ENCODE measurements around the gene NUDT3.

The NUDT3 gene

DNA sequence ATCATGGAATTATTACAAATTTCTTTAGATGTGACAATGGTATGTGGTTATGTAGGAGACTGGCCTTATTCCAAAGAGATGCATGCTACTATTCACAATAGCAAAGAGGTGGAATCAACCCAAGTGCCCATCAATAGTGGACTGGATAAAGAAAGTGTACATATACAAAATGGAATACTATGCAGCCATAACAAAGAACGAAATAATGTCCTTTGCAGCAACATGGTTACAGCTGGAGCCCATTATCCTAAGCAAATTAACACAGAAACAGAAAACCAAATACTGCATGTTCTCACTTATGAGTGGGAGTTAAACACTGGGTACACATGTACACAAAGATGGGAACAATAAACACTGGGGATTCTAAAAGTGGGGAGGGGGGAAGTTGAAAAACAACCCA lies 69.7 kb downstream of the NUDT3 start:
- no peak for DNase-seq (ENCODE audit: low read depth, low spot score)

DNA sequence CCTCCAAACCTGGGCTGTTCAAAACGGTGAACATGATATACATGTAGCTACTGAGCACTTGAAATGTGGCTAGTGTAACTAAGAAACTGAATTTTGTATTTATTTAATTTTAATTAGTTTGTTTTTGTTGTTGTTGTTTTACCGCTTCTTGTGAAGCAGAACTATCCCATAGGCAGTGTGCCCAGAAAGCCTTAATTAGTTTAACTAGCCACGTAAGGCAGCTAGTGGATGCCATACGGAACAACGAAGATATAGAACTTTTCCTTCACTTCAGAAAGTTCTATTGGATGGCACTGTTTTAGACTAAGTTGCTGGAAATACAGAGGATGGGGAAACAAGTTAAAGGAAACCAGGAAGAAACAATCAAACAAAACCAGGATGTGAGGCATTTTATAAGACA lies 70.6 kb downstream of the NUDT3 start:
- DNase-seq (ENCODE audit: low read depth, low spot score) = no peak

DNA sequence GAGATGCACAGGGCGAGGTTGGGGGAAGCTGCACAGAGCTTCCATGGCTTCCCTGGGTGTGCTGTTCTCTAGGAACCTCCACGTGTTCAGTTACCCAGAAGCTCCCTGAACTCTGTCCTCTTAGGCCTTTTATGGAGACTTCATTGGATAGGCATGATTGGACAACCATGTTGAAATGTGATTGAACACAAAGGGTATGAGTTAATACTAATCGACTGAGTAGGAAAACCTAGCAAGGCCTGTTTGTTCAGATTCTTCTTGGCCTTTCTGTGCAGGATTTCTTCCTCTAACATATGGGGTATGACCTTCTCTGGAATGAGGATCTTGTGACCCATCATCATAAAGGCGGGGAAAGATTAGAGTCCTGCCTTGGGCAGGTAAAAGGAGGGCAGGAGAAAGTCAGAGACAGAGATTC lies 73.0 kb downstream of the NUDT3 start:
- no peak for DNase-seq (ENCODE audit: low read depth, low spot score)

DNA sequence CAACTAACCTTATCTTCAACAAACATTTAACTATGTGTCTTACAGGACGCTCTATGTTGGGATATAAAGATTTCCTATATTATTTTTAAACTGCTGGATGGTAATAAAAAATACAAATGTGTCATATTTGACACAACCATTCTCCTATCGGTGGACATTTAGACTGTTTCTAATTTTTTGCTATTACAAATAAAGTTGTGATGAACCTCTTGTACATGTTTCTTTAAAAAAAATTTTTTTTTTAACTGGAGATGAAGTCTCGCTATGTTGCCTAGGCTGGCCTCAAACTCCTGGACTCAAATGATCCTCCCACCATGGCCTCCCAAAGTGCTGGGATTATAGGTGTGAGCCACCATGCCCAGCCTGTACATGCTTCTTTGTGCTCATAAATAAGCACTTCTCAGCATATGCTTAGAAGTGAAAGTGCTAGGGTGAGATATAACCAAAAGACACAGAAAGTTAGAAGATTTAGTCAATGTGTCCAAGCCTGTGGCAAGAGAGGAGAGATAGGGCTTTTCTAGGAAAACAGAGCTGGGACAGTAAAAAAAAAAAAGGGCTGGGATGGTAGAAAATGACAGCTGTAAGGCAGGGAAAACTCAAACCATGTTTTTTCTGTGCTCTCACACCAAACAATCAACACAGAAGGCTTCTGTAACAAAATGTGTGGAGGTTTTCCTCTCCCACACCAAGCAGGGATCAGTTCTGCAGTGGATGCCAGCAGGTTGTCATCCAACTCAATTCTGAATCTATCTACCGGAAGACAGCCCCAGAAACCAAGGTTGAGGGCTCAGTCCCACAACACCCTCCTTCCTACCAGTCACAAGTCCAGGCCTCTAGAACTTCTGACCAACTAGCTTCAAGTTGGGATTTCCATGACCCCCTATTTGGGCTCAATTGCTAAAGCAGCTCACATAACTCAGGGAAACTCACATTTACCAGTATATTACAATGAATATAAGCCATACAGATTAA lies 73.7 kb downstream of the NUDT3 start:
- no peak for DNase-seq (ENCODE audit: low read depth, low spot score)

DNA sequence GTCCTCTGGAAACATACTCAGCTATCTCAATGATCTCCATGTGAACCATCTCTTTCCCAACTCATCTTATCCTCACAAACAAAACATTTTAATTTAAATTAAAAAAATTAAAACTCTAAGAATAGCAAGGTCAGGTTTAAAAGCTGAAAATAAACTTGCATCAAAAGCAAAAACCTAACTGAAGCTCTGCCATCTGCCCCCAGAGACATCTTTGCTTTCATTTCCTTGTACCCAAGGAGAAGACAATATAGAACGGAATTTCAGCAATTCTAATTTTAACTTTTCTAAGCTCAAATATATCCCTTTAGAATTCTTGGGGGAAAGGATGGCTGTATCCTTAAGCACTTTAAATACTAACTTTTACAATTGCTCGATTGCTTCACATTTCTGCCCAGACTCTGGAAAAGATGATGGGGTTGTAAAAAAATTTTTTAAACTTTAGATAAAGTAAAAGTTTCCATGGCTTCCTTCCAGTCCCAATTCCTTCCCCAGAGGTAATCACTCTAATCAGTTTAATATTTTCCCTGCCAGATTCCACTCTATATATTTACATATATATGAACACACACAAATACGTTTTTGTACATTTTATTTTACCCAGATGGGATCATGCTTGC lies 74.5 kb downstream of the NUDT3 start:
- DNase-seq (ENCODE audit: low read depth, low spot score) = no peak

DNA sequence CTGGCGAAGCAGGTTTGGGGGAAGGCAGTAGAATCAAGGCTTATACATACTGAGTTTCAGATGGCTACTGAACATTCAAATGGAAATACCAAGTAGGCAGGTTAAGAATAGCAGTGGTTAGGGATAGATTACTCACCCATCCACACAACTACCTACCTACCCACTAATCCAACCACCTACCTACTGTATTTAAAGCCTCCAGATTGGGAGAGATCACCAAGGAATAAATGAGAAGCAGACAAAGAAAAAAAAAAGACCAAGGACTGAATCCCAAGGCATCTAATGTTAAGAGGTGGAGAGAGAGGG lies 75.3 kb downstream of the NUDT3 start:
- DNase-seq (ENCODE audit: low read depth, low spot score) = no peak

DNA sequence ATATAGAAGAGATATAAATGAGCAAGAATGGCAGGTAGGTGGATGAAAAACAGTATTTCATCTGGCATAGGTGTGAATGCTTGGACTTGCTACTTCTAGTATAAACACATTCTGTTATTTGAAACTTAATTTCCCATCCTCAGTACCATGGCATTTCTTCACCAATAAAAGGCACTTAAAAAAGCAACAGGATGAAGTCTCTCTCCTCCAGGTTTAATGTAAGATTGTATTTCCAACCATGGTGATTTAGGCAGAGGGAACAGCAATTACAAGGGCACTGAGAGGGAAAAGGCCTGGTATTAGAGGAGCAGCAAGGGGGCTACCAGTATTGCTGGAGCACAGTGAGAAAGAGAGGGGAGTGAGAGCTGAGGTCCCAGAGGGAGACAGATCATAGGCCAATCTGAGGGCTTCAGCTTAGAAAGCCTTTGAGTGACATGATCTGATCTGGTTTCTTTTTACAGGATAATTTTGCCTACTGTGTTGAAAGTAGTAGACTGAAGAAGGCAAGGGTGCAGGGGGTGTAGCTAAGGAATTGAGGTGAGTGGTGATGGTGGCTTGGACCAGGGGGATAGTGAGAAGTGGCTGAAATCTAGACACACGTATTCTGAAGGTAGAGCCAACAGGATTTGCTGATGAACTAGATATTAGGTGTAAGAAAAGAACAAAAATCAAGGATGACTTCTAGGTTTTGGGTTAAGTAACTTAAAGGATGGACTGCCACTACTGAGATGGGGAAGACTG lies 75.9 kb downstream of the NUDT3 start:
- DNase-seq (ENCODE audit: low read depth, low spot score) = no peak

DNA sequence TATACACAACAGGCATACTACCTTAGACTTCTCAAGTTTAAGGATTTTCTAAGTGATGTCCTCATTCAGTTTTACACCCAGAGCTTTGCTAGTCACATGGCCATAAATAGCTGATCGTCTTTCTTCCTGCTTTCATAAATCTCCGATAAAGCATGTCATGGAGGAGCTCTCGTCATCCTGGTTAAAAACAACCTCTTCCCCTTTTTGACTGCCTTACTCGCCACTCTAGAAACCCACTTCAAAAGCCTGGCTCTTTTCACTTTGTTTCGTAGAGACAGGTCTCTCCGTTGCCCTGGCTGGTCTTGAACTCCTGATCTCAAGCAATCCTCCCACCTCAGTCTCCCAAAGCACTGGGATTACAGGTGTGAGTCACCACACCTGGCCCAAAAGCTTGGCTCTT lies 76.7 kb downstream of the NUDT3 start:
- DNase-seq (ENCODE audit: low read depth, low spot score) = no peak

DNA sequence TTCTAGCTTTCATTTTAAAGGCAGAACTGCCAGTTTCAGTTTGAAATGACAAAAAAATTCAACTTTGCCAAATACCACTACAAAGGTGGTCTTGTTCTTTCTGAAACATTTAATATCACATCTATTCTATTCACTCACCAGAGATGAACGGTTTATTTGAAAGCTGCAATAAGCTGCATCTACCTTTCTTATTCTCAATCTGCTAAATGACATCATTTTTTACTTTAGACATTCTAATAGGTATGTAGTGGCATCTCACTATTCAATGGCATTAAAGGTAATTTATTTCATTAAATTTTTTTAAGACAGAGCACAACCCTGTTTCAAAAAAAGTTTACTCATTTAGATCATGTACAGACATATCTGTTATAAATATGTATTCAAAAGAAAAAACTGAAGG lies 77.2 kb downstream of the NUDT3 start:
- DNase-seq (ENCODE audit: low read depth, low spot score) = no peak

DNA sequence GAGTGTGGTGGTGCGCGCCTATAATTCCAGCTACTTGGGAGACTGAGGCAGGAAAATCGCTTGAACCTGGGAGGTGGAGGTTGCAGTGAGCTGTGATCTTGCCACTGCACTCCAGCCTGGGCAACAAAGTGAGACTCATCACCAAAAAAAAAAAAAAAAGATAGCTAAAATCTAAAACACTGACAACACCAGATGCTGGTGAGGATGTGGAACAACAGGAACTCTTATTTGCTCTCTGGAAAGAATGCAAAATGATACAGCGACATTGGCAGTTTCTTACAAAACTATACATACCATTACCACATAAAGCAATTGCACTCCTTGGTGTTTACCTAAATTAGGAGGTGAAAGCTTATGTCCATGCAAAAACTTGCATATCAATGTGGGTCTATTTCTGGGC lies 80.2 kb downstream of the NUDT3 start:
- no peak for DNase-seq (ENCODE audit: low read depth, low spot score)

DNA sequence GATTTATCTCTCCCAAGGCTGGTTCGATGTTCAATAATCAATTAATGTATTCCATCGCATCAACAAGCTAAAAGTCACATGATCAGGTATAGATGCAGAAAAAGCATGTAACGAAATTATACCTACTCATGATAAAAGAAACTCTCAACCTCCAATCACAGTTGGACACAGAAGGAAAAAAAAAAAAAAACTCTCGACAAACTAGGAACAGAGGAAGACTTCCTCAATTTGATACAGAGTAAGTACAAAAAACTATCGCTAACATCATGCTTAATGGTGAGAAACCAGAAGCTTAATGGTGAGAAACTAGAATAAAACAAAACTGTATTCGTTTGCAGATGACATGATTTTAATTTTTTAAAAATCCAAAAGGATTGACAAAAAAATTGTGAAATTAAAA lies 81.7 kb downstream of the NUDT3 start:
- DNase-seq (ENCODE audit: low read depth, low spot score) = no peak

DNA sequence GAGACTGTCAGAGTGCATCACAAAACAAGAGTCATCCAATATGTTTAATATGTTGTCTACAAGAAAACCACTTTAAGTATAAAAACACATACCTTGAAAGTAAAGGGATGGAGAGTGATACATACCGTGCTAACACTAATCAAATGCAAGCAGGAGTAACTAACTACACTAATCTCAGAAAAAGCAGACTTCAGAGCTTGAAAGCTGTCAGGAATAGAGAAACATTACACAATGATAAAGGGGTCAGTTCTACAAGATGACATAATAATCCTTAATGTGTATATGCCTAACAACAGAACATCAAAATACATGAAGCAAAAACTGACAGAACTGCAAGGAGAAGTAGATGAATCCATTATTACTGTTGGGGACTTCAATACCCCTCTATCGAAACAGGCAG lies 84.0 kb downstream of the NUDT3 start:
- DNase-seq (ENCODE audit: low read depth, low spot score) = no peak

DNA sequence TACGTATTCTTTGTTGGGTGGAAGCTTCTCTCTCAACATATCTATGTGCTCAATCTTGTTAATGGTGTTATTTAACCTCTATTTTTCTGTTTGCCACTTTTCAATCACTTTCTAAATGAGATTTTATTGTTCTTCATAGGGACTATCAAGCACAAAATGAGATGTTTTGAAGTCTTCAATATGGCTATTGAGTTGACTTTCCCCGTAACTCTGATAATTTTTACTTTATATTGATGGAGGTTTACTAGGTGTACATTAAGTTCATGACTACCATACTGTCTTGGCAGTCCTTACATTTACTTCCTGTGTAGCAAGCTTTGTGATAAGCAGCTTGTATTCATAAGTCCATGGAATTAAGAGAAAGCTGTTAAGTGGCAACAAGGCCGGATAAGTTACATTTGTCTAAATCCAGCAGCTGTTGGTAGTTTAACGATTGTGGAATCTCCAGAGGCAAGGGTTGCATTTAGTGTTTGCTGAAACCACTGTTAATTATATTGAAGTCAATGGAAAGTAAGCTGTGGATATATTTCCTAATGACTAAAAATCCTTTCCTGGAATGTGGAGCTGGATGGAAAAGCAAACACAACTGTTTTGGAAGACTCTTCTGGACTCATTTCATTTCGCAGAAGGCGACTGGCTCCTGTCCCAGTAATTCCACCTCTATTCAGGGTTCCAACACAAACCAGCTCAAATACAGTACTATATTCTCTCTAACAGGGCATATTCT lies 86.3 kb downstream of the NUDT3 start:
- DNase-seq (ENCODE audit: low read depth, low spot score) = no peak

DNA sequence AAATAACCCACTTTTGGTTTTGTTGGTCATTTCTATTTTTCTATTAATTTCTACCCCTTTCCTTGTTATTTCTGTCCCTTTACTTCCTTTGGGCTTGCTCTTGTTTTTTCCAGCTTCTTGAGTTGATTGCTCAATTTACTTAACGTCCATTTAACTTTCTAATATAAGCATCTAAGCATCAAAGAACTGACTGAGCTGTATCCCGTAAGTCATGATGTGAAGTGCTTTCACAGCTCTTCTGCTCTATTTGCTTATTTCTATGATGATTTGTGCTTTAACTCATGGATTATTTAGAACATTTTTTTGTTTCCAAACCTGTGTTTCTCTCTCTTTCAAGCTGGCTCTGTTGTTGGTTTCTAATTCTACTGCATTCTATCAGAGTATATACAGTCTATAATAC lies 87.0 kb downstream of the NUDT3 start:
- no peak for DNase-seq (ENCODE audit: low read depth, low spot score)

DNA sequence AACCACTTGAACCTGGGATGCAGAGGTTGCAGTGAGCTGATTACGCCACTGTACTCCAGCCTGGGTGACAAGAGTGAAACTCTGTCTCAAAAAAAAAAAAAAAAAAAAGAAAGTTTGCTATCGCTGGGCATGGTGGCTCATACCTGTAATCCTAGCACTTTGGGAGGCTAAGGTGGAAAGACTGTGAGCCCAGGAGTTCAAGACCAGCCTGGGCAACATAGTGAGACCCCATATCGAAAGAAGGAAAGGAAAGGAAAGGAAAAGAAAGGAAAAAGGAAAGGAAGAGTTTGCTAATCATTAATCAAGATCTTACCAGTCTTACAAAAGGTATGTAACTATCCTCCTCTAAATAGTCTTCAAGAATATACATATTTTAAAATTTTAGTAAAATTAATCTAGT lies 88.3 kb downstream of the NUDT3 start:
- DNase-seq (ENCODE audit: low read depth, low spot score) = no peak

DNA sequence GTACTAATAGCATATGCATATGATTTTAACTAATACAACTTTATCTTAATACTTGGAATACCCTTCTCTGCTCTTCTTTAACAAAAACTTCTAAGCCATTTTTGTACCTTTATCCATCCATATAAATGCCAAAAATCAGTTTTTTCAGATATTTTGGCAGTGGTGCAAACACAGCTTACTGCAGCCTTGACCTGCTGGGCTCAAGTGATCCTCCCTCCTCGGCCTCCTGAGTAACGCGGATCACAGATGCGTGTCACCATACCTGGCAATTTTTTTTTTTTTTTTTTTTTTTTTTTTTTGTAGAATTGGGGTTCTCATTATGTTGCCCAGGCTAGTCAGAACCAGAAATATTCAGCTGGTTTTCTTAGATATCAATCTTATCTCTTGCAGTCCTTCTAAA lies 89.5 kb downstream of the NUDT3 start:
- DNase-seq (ENCODE audit: low read depth, low spot score) = no peak

DNA sequence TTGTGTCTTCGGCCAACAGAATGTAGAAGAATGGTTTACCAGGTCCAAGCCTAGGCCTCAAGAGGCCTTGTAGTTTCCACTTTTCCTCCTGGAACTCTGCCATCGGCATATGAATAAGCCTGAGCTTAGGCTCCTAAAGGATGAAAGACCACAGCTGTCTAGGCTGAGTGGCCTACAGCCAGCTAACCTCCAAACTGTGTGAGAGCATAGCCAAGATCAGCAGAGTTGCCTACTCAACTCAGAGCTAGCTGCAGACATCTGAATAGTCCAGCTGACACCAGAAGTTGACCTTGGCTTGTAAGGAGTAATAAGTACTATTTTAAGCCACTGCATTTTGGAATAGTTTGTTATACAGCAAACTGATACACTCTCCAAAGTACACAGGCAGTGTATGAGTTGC lies 91.1 kb downstream of the NUDT3 start:
- DNase-seq (ENCODE audit: low read depth, low spot score) = no peak

DNA sequence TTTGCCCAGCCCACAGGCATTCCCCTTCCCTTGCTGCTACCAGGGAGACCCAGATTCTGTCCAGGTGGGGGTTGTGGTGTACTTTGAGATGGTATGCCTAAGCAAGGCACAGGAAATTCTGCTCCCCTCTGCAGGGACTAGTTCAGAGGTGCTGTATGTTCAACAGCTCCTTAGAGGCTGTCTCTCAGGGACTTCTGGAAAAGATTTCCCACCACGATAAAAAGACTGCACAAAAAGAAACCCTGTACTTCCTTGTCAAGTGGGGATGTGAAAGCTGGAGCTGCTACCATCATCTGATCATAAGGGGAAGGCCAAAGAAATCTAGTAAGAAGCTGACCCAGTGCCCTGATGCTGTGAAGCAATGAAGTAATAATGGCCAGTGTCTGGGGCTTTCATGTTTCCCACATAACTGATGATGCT lies 92.1 kb downstream of the NUDT3 start:
- DNase-seq (ENCODE audit: low read depth, low spot score) = no peak

DNA sequence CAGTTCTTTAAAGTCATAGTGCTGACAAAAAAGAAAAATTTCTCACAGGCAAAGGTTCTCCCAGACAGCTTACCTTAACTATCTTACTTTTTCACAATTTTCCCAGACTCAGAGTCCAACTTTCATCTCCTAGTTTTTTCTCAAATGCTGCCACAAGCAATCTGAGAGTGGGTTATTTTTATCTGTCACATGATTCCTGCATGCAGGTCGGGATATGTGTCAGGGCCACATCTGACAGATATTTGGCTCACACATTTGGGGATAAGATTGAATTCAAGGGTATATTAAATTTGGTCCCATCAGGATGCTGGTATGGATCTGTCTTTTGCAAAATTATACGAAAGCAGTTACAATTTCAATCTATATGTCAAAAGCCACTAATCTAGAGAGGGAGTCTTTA lies 93.5 kb downstream of the NUDT3 start:
- no peak for DNase-seq (ENCODE audit: low read depth, low spot score)

DNA sequence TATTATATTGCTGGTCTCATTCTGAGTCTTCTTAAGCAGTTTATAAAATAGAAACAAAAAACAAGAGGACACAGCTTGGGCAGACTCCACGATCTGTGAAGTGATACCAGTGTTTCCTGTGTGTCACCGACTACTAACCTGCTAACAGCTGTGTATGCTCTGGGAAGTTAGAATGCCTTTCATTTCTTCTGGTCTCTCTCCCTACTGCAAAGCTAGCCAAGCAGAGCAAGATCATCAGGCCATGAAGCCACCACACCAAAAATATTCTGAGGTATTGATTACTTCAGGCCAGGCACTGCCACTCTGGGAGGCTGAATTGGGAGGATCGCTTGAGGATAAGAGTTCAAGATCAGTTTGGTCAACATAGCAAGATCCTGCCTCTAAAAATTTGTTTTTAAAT lies 96.7 kb downstream of the NUDT3 start:
- DNase-seq (ENCODE audit: low read depth, low spot score) = no peak

DNA sequence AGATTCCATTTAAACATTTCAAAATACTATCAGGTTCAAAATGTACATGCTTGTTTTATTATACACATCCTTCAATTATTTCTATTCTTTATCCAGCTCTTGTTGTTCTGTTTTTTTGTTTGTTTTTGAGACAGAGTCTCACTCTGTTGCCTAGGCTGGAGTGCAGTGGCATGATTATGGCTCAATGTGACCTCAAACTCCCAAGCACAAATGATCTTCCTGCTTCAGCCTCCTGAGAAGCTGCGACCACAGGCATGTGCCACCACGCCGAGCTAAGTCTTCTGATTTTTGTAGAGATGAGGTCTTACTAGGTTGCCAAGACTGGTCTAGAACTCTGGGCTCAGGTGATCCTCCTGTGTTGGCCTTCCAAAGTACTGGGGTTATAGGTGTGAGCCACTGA lies 99.5 kb downstream of the NUDT3 start:
- DNase-seq (ENCODE audit: low read depth, low spot score) = no peak

DNA sequence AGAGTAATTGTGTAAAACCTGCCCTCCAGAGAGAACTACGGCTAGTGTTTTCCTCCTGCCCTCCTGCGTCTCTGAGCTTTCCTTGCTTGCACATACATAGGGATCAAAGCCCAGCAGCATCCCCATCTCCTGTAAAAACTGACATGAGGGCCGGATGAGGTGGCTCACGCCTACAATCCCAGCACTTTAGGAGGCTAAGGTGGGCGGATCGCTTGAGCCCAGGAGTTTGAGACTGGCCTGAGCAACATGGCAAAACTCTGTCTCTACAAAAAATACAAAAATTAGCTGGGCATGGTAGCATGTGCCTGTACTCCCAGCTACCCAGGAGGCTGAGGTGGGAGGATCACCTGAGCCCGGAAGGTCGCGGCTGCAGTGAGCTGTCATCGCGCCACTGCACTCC lies 103.3 kb downstream of the NUDT3 start:
- no peak for DNase-seq (ENCODE audit: low read depth, low spot score)
